BJ (cell line): ENCODE measurements around the gene NEGR1. TPM values are rescaled to one million over a fixed set of nuclear protein-coding genes. Genes with fewer than 3 reads are reported as not detected.

Source experiments
- CTCF ChIA-PET: fragments of 350-600 bp; formaldehyde crosslinking; extraction: SDS; loops from one replicate; lab custom pipeline; 2021; ENCODE audit warnings: antibody characterized with exemption, inconsistent platforms; lab: Yijun Ruan, JAX
- POLR2A ChIA-PET: fragments of 300-600 bp; sonication (Branson Sonifier 250); formaldehyde crosslinking; extraction: SDS; loops from one replicate; lab custom pipeline; 2021; ENCODE audit warnings: antibody characterized with exemption; lab: Charles Lee
- DNase-seq: peaks from one replicate; pipeline ENCODE4 v3.0.0-alpha.2; 2011; ENCODE audit warnings: low read depth
- H3K27me3 ChIP-seq: 2 replicates; pipeline ENCODE4 v1.6.0; 2011; ENCODE audit warnings: low read length; ENCODE audit not compliant: control insufficient read depth, insufficient read depth
- H3K36me3 ChIP-seq: 2 replicates; pipeline ENCODE4 v1.5.1; 2011; ENCODE audit warnings: low read length; ENCODE audit not compliant: control insufficient read depth, insufficient read depth
- H3K4me3 ChIP-seq: 2 replicates; pipeline ENCODE4 v1.5.1; 2011; ENCODE audit warnings: low read depth, mild to moderate bottlenecking, control low read depth, low read length
- CTCF ChIP-seq: IDR thresholded peaks from 2 replicates; pipeline ENCODE4 v1.5.1; 2011; ENCODE audit warnings: low read depth, mild to moderate bottlenecking, control low read depth, inconsistent platforms, low read length, moderate library complexity; ENCODE audit not compliant: insufficient read depth
- polyA plus RNA-seq: library from polyadenylated mRNA; depleted of rRNA; stranded (reverse); fragments of >200 nt; gene quantifications from 2 replicates; pipeline ENCODE4 v1.2.3, GENCODE V29; 2011

The NEGR1 gene
- polyA plus RNA-seq, 1 experiment: 15.4 TPM

DNA sequence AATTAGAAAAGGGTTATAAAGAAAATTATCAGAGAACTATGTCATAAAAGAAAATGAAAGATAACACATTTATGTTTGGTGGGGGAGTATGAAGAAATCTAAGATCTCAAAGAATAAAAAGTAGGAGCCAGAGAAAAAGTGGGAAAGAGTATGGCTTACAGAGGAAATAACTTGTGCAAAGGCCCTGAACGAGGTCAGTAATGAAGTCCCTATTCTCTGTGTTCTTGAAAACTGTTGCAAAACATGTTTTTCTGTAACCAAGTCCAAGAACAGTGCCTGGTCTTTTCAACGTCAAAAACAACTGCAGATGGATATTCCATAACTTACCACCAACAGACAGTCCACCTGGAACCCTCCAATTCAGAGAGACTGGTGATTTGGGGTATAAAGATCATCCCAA, 188.1 kb downstream of the NEGR1 start:
- ChIA-PET CTCF (no interaction called here), POLR2A (no interaction called here)
- no peak for DNase-seq
- Histone ChIP-seq H3K27me3 (no peaks in the 10 kb centered on the region), H3K4me3 (no peak overlapping the region), H3K36me3 (no peaks in the 10 kb centered on the region)
- TF ChIP-seq CTCF: no peak

DNA sequence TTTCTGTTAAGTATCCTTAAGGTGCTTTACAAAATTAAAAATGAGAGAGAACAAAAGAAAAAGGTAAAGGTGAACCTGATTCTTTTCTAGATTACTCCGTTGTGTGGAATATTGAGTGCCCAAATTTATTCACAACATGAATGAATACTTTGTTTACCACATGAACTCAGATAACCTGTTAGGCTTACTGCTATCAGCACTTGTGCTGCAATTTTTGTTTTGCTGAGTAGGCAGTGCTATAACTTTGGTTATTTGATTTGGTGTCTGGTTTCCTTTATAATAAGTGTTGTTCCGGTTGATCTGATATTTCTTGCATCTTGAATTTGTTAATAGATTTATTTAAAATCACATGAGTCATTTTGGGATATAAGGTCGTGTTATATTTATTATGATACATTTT, 195.9 kb downstream of the NEGR1 start:
- TF ChIP-seq CTCF: no peak
- Histone ChIP-seq H3K27me3 (no peaks in the 10 kb centered on the region), H3K36me3 (no peaks in the 10 kb centered on the region), H3K4me3 (no peak overlapping the region)
- POLR2A ChIA-PET: no interaction called here
- no peak for DNase-seq
- CTCF ChIA-PET: no interaction called here

DNA sequence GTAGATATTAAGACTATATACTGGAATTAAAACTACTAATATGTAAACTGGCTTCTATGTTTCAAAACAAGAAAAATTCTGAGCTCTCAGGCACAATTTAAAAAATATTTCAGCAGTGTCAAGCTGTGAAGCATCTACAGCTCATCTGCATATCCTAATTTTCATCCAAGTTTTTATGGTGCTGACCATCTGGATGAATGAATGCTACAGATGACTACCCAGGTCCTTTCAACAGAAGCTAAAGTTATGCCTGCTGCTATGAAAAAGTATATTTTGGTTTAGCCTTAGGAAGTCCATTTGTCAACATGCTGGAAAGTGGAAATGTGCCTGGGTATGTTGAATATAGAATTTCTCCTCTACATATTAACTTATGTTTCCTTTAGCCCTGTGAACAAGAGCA, 206.9 kb downstream of the NEGR1 start:
- no peaks in the 10 kb centered on the region for H3K27me3 ChIP-seq
- TF ChIP-seq CTCF: no peak
- POLR2A ChIA-PET: no interaction called here
- DNase-seq: no peak
- CTCF ChIA-PET: interaction anchor here (0.6 to 1.0 kb wide), 2 partner anchors 36 to 44 kb away, joined by 3 read pairs; no protein-coding TSS in a partner anchor
- H3K4me3 ChIP-seq: no peak overlapping the region
- no peaks in the 10 kb centered on the region for H3K36me3 ChIP-seq

DNA sequence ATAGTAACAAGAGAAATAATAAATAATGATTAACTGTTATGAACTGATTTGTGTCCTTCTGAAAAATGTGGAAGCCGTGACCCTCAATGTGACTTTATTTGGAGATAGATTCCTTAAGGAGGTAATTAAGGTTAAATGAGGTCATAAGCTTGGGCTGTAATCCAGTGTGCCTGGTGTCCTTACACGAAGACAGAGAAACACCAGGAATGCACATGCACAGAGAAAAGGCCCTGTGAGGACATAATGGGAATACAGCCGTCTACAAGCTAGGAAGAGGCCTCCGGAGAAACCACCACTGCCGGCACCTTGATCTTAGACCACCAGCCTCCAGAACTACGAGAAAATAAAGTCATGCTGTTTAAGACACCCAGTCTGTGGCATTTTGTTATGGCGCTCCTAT, 215.9 kb downstream of the NEGR1 start:
- Histone ChIP-seq H3K27me3 (no peaks in the 10 kb centered on the region), H3K4me3 (no peak overlapping the region), H3K36me3 (no peaks in the 10 kb centered on the region)
- ChIA-PET CTCF (interaction anchor here (0.9 kb wide), 1 partner anchor 23 kb away, joined by 3 read pairs; no protein-coding TSS in a partner anchor), POLR2A (no interaction called here)
- no peak for TF ChIP-seq CTCF
- peak; percentile 5 for DNase-seq

DNA sequence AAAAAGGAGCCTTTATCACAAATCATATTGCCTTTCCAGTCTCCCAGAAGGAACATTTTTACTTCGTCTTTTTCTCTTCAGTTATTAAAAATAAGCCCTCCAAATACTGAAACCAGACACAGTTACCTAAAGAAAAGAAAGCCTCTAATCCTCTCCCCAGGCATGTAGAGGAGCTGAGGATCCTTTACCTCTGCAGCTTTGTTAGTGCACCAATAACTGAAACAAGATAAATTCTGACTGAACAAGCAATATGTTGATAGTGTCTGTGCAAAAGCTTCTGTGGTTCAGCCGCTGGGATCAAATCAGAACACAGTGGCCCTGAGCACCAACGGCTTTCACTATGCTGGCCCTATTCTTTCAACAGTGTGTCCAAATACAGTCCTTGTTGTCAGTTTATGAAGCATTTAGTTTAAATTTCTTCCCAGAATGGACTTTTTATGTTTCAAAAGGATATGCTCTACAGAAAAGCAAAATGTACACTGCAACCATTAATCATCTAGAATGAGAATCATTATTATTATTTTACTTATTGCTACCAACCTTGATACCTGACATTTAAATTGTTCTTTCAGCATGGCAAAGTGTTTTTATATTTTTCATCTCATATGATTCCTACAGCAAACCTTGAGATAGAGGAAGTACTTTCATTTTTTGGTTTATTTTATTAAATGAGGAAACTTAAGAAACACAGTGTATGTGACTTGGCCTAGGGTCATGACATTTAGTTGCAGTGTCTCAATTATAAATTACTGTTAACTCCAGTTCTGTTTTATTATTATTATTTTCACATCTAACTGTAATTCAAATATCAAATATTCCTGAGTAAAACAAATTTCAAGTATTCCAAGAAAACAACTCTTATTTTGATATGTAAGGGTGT, 217.9 kb downstream of the NEGR1 start:
- POLR2A ChIA-PET: no interaction called here
- no peaks in the 10 kb centered on the region for H3K36me3 ChIP-seq
- TF ChIP-seq CTCF: no peak
- no peaks in the 10 kb centered on the region for H3K27me3 ChIP-seq
- no peak overlapping the region for H3K4me3 ChIP-seq
- CTCF ChIA-PET: no interaction called here
- no peak for DNase-seq
